Measurements from ENCODE around the gene ZNF883.
"Not testable (repeated sequence)": the region's sequence is repeated elsewhere in the genome, so short reads cannot be mapped to it uniquely, and the experiment has no call there.

ZNF883 gene

DNA sequence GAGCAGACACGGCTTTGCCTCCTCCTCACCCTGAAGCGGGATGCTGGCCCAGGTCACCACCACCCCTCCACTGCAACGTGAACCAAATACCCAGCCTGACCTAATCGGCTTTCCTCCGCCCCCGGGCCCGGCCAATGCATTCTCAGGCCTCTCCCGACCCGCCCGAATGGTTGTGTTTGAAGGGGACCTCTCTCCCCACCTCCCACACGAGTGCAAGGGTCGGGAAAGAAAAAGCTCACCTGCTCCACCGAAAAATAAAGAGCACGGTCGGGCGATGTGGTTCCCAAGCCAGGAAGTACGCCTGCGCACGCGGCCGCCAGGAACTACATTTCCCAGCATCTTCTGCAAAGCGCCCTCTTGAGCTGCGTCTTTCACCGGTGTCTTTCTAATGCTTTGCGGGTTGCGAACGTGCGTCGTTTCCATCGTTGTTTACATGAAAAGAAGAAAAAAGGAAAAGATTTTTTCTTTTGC is at the start of gene ZNF883:
Gene ZNF883 (minus strand): TSS at position 282 of the 471 bp plus-strand sequence.
- H3K4me3 Mint-ChIP-seq: peak within 1 kb of the TSS; percentile 82
- H3K9me3 Mint-ChIP-seq (ENCODE audit: low read depth): peaks cover 52% of the 10 kb centered on the region
- H3K27ac Mint-ChIP-seq: no peak within 1 kb of the TSS
- H3K27me3 Mint-ChIP-seq: peaks cover 17% of the 10 kb centered on the region
- no peaks in the 10 kb centered on the region for H3K4me1 Mint-ChIP-seq (ENCODE audit: low read depth)
- H3K36me3 Mint-ChIP-seq: peaks cover 34% of the 10 kb centered on the region

DNA sequence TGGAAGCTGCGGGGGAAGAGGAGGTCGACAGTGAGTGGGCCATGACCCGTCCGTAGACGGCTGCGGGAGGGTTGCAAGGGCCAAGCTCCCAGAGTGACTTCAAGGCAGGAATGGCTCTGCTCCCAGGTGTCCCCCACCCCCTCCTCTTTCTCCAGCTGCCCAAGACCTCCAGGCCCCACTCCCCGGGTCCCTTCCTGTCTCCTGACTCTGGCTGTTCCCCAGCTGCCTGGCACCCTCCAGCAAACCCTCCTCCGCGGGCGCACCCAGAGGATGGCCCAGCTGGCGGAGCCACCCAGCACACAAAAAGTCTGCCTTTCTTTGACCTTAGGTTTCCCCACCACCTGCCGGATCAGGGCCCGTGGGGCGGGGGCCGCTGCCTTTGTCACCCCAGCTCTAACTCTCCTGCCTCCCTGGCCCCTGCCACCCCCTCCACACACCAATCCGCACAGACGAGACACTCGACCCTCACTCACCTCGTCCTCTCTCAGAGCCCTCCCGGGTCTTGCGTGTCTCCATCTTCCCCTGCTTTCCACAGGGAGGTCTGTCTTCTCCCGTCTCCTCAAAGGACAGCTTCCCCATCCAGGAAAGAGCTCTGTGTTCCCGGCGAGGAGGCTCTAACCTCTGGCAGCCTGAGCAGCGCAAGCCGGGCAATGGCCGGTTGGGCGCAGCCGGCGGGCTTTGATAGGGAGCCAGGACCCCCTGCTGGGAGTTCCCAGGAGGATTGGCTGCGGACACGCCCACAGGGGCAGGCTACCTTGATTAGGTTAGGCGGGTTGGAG is 49.3 kb upstream of the ZNF883 start:
- H3K27me3 Mint-ChIP-seq: peaks cover 16% of the 10 kb centered on the region
- not testable (repeated sequence) for H3K36me3 Mint-ChIP-seq; H3K4me3 Mint-ChIP-seq; H3K4me1 Mint-ChIP-seq (ENCODE audit: low read depth); H3K27ac Mint-ChIP-seq; H3K9me3 Mint-ChIP-seq (ENCODE audit: low read depth)

DNA sequence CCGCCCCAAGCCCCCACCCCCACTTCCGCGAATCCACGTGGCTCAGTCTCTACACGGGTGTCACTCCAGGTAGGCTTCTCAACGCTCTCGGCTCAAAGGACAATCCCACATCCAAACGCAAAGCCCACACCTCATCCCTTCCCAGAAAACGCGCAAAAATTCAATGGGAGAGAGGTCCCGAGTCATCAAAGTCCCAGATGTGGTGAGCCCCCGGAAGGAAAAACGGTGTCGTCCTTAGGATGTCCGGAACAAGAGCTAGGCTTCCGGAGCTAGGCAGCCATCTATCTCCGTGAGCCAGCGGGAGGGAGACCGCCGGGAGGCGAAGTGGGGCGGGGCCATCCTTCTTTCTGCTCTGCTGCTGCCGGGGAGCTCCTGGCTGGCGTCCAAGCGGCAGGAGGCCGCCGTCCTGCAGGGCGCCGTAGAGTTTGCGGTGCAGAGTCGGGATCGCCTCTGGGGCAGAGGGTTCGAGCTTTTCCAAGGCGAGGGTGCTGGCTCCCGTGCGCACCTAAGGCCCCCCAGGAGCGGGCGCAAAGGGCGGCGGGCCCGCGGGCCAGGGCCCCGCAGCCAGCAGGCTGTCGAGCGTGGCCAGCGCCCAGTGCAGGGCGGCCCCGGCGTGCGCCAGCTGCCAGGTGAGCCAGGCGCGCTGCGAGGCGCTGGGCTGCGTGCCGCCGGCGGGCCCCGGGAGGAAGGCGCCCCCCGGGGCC is 47.7 kb upstream of the ZNF883 start:
- Mint-ChIP-seq H3K4me3 (peak overlapping the region; percentile 44), H3K27me3 (peaks cover 16% of the 10 kb centered on the region)
- not testable (repeated sequence) for H3K27ac Mint-ChIP-seq; H3K9me3 Mint-ChIP-seq (ENCODE audit: low read depth); H3K4me1 Mint-ChIP-seq (ENCODE audit: low read depth); H3K36me3 Mint-ChIP-seq

DNA sequence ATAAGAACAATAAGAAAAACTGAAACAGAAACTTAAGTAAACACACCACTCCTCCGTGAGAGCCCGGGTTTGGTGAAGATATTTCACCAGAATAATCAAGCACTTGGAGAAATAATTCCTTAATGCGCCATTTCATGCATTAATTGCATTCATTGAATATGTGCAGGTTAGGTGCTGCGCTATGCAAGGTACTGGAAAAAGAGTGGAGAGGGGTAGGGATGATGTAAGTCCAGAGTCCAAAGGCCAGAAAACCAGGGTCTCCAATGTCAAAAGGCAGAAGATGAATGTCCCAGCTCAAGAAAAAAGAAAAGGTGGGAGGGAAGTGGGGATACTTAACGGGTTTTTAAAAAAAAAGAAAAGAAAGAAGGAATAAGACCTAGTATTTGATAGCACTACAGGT is 45.2 kb upstream of the ZNF883 start:
- Mint-ChIP-seq H3K9me3 (ENCODE audit: low read depth) (no peaks in the 10 kb centered on the region), H3K27me3 (peaks cover 16% of the 10 kb centered on the region), H3K4me1 (ENCODE audit: low read depth) (no peaks in the 10 kb centered on the region), H3K27ac (no peak overlapping the region), H3K36me3 (peaks cover 8% of the 10 kb centered on the region), H3K4me3 (no peak overlapping the region)

DNA sequence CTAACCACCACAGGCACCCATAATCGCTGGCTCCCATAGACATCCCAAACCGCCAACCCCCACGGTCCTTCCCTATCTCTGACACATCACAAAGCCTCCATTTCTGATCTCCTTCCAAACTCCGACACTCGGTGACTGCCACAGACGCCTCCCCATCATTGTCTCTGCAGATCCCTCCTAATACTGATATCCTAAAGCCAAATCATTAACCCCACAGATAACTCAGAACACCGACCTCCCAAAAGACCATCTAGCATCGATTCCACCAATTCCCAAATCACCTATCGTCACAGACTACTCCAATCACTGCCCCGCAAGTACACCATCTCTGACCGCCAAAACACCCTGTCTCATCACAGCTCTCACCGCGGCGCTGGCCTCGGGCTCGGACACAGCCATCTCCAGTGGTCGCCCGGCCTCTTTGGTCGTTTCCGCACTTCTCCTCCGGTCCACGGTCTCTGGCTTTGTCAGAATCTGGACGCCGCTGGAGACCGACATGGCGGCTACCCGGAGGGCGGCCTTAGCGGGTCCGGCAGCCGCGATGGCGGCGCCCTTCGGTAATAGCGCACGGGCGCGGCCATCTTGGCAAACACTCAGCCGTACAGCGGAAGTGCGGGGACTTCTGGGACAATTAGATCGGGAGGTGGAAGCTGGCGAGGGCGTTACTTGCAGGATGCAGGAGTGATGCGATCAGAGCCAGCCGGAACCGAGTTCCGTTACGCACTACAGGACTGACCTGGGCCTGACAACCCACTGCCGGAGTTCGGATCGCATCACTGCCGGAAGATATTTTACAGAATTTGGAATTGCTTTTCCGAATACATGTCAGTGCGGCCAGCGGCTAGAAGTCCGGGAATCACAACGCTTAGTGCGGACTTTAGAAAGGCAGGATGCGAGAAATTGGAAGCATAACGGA is 44.5 kb upstream of the ZNF883 start, which contains the start of gene ZFP37:
Gene ZFP37 (minus strand): TSS at position 534 of the 916 bp plus-strand sequence. CDS start 36 bp downstream, at position 498.
- Mint-ChIP-seq H3K36me3 (peaks cover 8% of the 10 kb centered on the region), H3K4me3 (no peak within 1 kb of the TSS), H3K27me3 (peaks cover 16% of the 10 kb centered on the region), H3K4me1 (ENCODE audit: low read depth) (no peaks in the 10 kb centered on the region), H3K9me3 (ENCODE audit: low read depth) (no peaks in the 10 kb centered on the region), H3K27ac (no peak within 1 kb of the TSS)

DNA sequence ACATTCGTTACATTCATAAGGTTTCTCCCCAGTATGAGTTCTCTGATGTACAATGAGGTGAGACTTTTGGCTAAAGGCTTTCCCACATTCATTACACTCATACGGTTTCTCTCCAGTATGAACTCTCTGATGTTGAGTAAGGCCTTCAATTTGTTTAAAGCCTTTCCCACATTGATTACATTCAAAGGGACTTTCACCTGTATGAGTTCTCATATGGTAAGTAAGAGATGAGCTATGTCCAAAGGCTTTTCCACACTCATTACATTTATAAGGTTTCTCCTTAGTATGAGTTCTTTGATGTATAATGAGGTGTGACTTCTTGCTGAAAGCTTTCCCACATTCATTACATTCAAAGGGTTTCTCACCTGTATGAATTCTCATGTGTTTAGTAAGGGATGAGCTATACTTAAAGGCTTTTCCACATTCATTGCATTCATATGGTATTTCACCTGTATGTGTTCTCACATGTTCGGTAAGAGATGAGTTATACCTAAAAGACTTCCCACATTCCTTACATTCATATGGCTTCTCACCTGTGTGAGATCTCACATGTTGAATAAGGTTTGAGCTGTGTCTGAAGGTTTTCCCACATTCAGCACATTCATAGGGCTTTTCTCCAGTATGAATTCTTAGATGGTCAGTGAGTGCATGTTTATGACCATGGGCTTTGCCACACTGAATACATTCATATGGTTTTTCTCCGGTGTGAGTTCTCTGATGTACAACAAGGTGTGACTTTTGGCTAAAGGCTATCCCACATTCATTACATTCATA is 31.1 kb upstream of the ZNF883 start:
- no peak overlapping the region for H3K27ac Mint-ChIP-seq
- no peak overlapping the region for H3K4me3 Mint-ChIP-seq
- H3K9me3 Mint-ChIP-seq (ENCODE audit: low read depth): peaks cover 52% of the 10 kb centered on the region
- no peaks in the 10 kb centered on the region for H3K27me3 Mint-ChIP-seq
- H3K36me3 Mint-ChIP-seq: peaks cover 62% of the 10 kb centered on the region
- H3K4me1 Mint-ChIP-seq (ENCODE audit: low read depth): no peaks in the 10 kb centered on the region

DNA sequence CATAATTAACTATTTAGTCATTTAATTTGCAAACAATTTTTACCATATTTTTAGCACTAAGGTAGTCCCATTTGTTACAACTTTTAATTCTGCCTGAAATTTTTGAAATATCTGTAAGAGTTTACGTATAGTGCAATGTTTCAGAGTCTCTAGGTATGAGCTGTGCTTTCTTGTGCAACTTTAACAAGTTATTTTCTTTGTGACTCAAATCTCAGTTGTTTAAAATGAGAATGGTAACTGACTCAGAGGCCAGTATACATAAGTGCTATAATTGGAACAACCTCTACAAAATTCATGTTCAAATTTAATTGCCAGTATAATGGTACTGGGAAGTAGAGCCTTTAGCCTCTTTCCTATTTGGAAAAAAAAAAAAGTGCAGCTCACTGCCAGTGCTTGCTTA is 14.2 kb upstream of the ZNF883 start:
- H3K4me3 Mint-ChIP-seq: no peak overlapping the region
- H3K4me1 Mint-ChIP-seq (ENCODE audit: low read depth): no peaks in the 10 kb centered on the region
- peaks cover 5% of the 10 kb centered on the region for H3K27me3 Mint-ChIP-seq
- H3K36me3 Mint-ChIP-seq: peaks cover 36% of the 10 kb centered on the region
- no peak overlapping the region for H3K27ac Mint-ChIP-seq
- peaks cover 42% of the 10 kb centered on the region for H3K9me3 Mint-ChIP-seq (ENCODE audit: low read depth)

DNA sequence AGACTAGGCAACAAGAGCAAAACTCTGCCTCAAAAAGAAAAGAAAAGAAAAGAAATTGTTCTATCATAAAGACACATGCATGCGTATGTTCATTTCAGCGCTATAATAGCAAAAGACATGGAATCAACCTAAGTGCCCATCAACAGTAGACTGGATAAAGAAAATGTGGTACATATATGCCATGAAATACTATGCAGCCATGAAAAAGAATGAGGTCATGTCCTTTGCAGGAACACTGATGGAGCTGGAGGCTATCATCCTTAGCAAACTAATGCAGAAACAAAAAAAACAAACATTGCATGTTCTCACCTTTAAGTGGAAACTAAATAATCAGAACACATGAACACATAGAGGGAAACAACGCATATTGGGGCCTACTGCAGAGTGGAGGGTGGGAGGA is 6.3 kb upstream of the ZNF883 start:
- Mint-ChIP-seq H3K27ac (no peak overlapping the region), H3K4me1 (ENCODE audit: low read depth) (no peaks in the 10 kb centered on the region), H3K4me3 (no peak overlapping the region), H3K9me3 (ENCODE audit: low read depth) (peaks cover 48% of the 10 kb centered on the region), H3K36me3 (peaks cover 29% of the 10 kb centered on the region), H3K27me3 (peaks cover 10% of the 10 kb centered on the region)

DNA sequence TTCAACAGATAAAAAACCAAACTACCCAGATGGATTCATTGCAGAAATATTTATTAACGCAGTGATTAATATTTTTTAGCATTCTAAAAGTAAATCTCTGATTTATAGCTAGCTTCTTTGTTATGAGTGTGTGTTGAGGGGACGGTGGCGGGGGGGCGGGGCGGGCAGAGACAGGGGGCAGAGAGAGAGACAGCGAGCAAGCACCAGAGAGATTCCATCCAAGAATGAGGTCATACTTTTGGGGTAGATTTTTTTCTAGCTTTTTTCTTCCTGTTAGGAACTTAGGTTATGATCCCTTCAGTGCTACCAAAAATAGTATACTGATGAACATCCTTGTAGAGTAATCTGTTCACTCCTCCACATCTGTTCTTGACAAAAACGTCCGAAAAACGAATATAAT is 500 bp upstream of the ZNF883 start:
- Mint-ChIP-seq H3K27ac (no peak overlapping the region), H3K4me1 (ENCODE audit: low read depth) (no peaks in the 10 kb centered on the region), H3K9me3 (ENCODE audit: low read depth) (peaks cover 49% of the 10 kb centered on the region), H3K4me3 (peak overlapping the region; percentile 82), H3K27me3 (peaks cover 17% of the 10 kb centered on the region), H3K36me3 (peaks cover 36% of the 10 kb centered on the region)

DNA sequence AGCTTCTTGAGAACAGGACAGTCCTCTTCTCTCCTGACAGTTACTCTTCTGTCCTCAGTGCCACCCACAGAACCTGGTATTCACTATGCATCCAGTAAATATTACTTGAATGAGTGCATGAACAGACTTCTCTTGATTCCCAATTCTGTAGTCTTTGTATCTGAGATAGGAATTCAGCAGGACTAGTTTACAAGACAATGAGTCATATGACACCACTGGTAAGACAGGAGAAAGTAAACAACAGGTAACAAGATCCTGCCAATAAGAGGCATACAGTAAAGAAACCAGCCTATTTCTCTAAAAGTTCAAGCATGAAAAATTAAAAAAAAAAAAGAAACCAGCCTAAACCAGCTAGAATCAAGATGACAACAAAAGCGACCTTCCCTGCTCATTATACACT is 6.2 kb downstream of the ZNF883 start:
- Mint-ChIP-seq H3K27me3 (peaks cover 3% of the 10 kb centered on the region), H3K27ac (no peak overlapping the region), H3K9me3 (ENCODE audit: low read depth) (peaks cover 48% of the 10 kb centered on the region), H3K4me1 (ENCODE audit: low read depth) (no peaks in the 10 kb centered on the region), H3K4me3 (no peak overlapping the region), H3K36me3 (peaks cover 32% of the 10 kb centered on the region)

DNA sequence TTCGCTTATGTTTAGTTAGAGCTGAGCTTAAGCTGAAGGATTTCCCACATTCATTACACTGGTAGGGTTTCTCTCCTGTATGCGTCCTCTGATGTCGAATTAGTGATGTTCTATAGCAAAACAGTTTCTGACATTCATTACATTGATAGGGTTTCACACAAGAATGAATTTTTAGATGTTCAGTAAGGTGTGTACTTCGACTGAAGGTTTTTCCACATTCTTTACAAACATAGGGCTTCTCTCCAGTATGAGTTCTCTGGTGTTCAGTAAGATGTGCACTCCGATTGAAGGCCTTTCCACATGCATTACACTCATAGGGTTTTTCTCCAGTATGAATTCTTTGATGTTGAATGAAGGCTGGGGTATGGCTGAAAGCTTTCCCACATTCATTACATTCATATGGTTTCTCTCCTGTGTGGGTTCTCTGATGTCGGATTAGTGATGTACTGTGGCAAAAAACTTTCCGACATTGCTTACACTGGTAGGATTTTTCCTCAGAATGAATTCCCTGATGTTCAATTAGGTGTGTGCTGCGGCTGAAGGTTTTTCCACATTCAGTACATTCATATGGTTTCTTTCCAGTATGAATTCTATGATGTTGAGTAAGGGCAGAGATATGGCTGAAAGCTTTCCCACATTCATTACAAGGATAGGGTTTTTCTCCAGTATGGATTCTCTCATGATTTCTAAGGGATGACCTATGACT is 14.6 kb downstream of the ZNF883 start:
- Mint-ChIP-seq H3K9me3 (ENCODE audit: low read depth) (peaks cover 45% of the 10 kb centered on the region), H3K36me3 (peaks cover 50% of the 10 kb centered on the region), H3K4me1 (ENCODE audit: low read depth) (no peaks in the 10 kb centered on the region), H3K27ac (no peak overlapping the region), H3K27me3 (peaks cover 4% of the 10 kb centered on the region), H3K4me3 (no peak overlapping the region)

DNA sequence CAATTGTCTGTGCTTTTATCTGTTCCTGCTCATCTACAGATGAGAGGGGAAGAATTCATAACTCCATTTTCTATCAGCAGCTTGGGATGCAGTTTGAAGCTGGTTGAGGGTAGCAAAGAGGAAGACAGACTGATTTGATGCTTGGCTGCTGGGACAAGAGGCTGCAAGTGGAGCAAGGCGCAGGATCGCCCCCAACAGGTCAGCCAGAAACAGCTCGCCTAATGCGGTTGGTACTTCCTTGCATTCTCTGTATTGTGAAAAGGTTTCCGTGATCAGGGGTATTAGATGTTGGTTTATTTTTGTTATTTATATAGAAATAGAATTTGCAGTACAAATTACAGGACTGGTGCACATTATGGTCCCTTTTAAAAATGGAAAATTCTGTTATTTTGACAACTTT is 40.6 kb downstream of the ZNF883 start:
- no peak overlapping the region for H3K4me3 Mint-ChIP-seq
- peaks cover 12% of the 10 kb centered on the region for H3K27me3 Mint-ChIP-seq
- peaks cover 8% of the 10 kb centered on the region for H3K36me3 Mint-ChIP-seq
- no peaks in the 10 kb centered on the region for H3K9me3 Mint-ChIP-seq (ENCODE audit: low read depth)
- H3K4me1 Mint-ChIP-seq (ENCODE audit: low read depth): no peaks in the 10 kb centered on the region
- H3K27ac Mint-ChIP-seq: no peak overlapping the region

DNA sequence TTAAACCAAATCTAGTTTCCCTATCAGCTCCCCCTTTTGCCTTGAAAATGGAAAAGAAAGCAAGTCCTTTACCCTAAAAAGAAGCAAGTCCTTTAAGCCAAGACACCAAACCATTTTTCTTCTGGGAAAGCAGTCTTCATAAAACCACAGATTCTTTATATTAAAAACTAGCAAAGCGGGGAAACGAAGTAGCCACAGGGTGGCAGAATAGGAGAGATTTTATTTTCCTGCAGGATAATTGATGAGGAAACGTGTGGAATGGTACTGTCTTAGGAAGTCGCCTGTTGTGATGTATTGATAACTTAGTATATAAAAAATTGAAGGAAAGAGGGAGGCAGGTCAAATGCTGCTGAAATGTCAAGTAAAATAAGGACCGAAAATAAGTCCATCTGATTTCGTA is 41.1 kb downstream of the ZNF883 start:
- Mint-ChIP-seq H3K4me3 (no peak overlapping the region), H3K9me3 (ENCODE audit: low read depth) (no peaks in the 10 kb centered on the region), H3K27ac (no peak overlapping the region), H3K27me3 (peaks cover 12% of the 10 kb centered on the region), H3K4me1 (ENCODE audit: low read depth) (no peaks in the 10 kb centered on the region), H3K36me3 (peaks cover 8% of the 10 kb centered on the region)

DNA sequence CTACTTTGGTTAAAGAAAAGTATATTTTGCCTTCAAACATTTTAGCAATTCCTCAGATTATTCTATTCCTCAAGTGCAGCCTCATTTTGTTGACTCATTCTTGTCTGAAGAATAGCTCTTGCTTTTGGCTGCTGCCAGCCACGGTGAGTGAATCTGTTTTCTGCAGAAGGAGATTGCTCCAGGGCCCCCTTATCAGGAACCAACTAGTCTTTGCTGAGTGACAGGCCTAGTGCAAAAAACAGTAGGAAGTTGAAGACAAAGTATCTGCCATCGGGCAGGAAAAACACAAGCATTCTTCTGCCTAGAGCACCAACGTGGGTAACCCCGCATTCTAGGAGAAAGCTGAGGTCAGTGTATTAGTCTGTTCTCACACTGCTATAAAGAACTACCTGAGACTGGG is 42.3 kb downstream of the ZNF883 start:
- no peak overlapping the region for H3K27ac Mint-ChIP-seq
- no peaks in the 10 kb centered on the region for H3K9me3 Mint-ChIP-seq (ENCODE audit: low read depth)
- H3K4me1 Mint-ChIP-seq (ENCODE audit: low read depth): no peaks in the 10 kb centered on the region
- H3K4me3 Mint-ChIP-seq: no peak overlapping the region
- peaks cover 8% of the 10 kb centered on the region for H3K36me3 Mint-ChIP-seq
- peaks cover 12% of the 10 kb centered on the region for H3K27me3 Mint-ChIP-seq

Measured in activated naive CD8-positive, alpha-beta T cell (primary cell).